ENCODE data around the gene CCL27.
A peak's percentile ranks its signal among the peaks of the same experiment; 100 is the strongest.

The CCL27 gene

GRCh38 chr9:34701023-34701768 lies 38.7 kb upstream of the CCL27 start:
- no peaks in the 10 kb centered on the region for H3K27me3 ChIP-seq (ENCODE audit: insufficient read depth, low read length, poor library complexity, severe bottlenecking)

GRCh38 chr9:34694811-34695210 lies 32.4 kb upstream of the CCL27 start:
- H3K4me3 ChIP-seq (ENCODE audit: low read length, poor library complexity, severe bottlenecking) = no peak overlapping the region
- H2AFZ ChIP-seq (ENCODE audit: low read length) = no peak overlapping the region
- no peaks in the 10 kb centered on the region for H3K9me3 ChIP-seq (ENCODE audit: insufficient read depth, low read depth, low read length)
- H3K4me1 ChIP-seq (ENCODE audit: insufficient read depth, low read length, poor library complexity, severe bottlenecking) = no peaks in the 10 kb centered on the region
- H4K20me1 ChIP-seq (ENCODE audit: insufficient read depth, low read length, poor library complexity, severe bottlenecking) = no peaks in the 10 kb centered on the region
- H3K79me2 ChIP-seq (ENCODE audit: insufficient read depth, low read length) = no peaks in the 10 kb centered on the region
- H3K4me2 ChIP-seq (ENCODE audit: low read depth, low read length, poor library complexity, severe bottlenecking) = no peak overlapping the region
- no peak overlapping the region for H3K9ac ChIP-seq (ENCODE audit: low read depth, low read length, poor library complexity, severe bottlenecking)
- H3K36me3 ChIP-seq (ENCODE audit: insufficient read depth, low read length) = no peaks in the 10 kb centered on the region
- no peaks in the 10 kb centered on the region for H3K9me2 ChIP-seq (replicated peaks; ENCODE audit: low read depth, low read length)
- no peak for TF ChIP-seq EZH2phosphoT487 (IDR thresholded peaks at IDR 0.05; ENCODE audit: borderline replicate concordance)
- TF ChIP-seq CTCF (conservative IDR thresholded peaks at IDR 0.05; ENCODE audit: low read length) = no peak
- H3K27me3 ChIP-seq (ENCODE audit: insufficient read depth, low read length, poor library complexity, severe bottlenecking) = no peaks in the 10 kb centered on the region
- no peaks in the 10 kb centered on the region for H3F3A ChIP-seq (ENCODE audit: low read depth)

More at GRCh38 chr9:34701023-34701768, 38.7 kb upstream of the CCL27 start:
- Histone ChIP-seq H4K20me1 (ENCODE audit: insufficient read depth, low read length, poor library complexity, severe bottlenecking) (no peaks in the 10 kb centered on the region), H3K4me3 (ENCODE audit: low read length, poor library complexity, severe bottlenecking) (peak overlapping the region; percentile 65), H3K79me2 (ENCODE audit: insufficient read depth, low read length) (no peaks in the 10 kb centered on the region), H3F3A (ENCODE audit: low read depth) (no peaks in the 10 kb centered on the region), H3K4me2 (ENCODE audit: low read depth, low read length, poor library complexity, severe bottlenecking) (peak overlapping the region; percentile 64), H3K9ac (ENCODE audit: low read depth, low read length, poor library complexity, severe bottlenecking) (no peak overlapping the region), H3K4me1 (ENCODE audit: insufficient read depth, low read length, poor library complexity, severe bottlenecking) (no peaks in the 10 kb centered on the region), H3K9me2 (replicated peaks; ENCODE audit: low read depth, low read length) (no peaks in the 10 kb centered on the region), H3K9me3 (ENCODE audit: insufficient read depth, low read depth, low read length) (no peaks in the 10 kb centered on the region), H3K36me3 (ENCODE audit: insufficient read depth, low read length) (no peaks in the 10 kb centered on the region), H2AFZ (ENCODE audit: low read length) (peak overlapping the region; percentile 77)
- TF ChIP-seq EZH2phosphoT487 (IDR thresholded peaks at IDR 0.05; ENCODE audit: borderline replicate concordance) = no peak
- TF ChIP-seq CTCF (conservative IDR thresholded peaks at IDR 0.05; ENCODE audit: low read length) = peak; percentile 73

- H3K9ac ChIP-seq (ENCODE audit: low read depth, low read length, poor library complexity, severe bottlenecking) = no peak overlapping the region
- no peaks in the 10 kb centered on the region for H4K20me1 ChIP-seq (ENCODE audit: insufficient read depth, low read length, poor library complexity, severe bottlenecking)
- no peaks in the 10 kb centered on the region for H3K79me2 ChIP-seq (ENCODE audit: insufficient read depth, low read length)
- no peak overlapping the region for H2AFZ ChIP-seq (ENCODE audit: low read length)
- H3K9me3 ChIP-seq (ENCODE audit: insufficient read depth, low read depth, low read length) = no peaks in the 10 kb centered on the region
- H3K9me2 ChIP-seq (replicated peaks; ENCODE audit: low read depth, low read length) = no peaks in the 10 kb centered on the region
- H3F3A ChIP-seq (ENCODE audit: low read depth) = no peaks in the 10 kb centered on the region
- no peak overlapping the region for H3K4me2 ChIP-seq (ENCODE audit: low read depth, low read length, poor library complexity, severe bottlenecking)
- no peaks in the 10 kb centered on the region for H3K4me1 ChIP-seq (ENCODE audit: insufficient read depth, low read length, poor library complexity, severe bottlenecking)
- H3K4me3 ChIP-seq (ENCODE audit: low read length, poor library complexity, severe bottlenecking) = no peak overlapping the region
- H3K36me3 ChIP-seq (ENCODE audit: insufficient read depth, low read length) = no peaks in the 10 kb centered on the region
- TF ChIP-seq CTCF (conservative IDR thresholded peaks at IDR 0.05; ENCODE audit: low read length) (no peak), EZH2phosphoT487 (IDR thresholded peaks at IDR 0.05; ENCODE audit: borderline replicate concordance) (no peak)
- H3K27me3 ChIP-seq (ENCODE audit: insufficient read depth, low read length, poor library complexity, severe bottlenecking) = no peaks in the 10 kb centered on the region
Measured at GRCh38 chr9:34693560-34693959, 31.1 kb upstream of the CCL27 start.
